K562 (cell line): ENCODE data around the gene B4GALT1. TPM values are rescaled to one million over a fixed set of nuclear protein-coding genes. Genes with fewer than 3 reads are reported as not detected.

Source experiments
- CHD7 ChIP-seq: fragments of 200-600 bp; sonication (generic); IDR thresholded peaks from one replicate; pipeline ENCODE4 v1.6.1; 2012; ENCODE audit warnings: mild to moderate bottlenecking, low read depth, low read length, inconsistent platforms
- CTCF ChIP-seq, 3 experiments: IDR thresholded peaks in 2 of 3; conservative IDR thresholded peaks in 1 of 3; 2 replicates each; pipeline ENCODE4 v1.5.1; 2011 to 2012; ENCODE audit warnings: low read length in 3 of 3, mild to moderate bottlenecking in 3 of 3, control low read depth in 2 of 3, improper control_type of control experiment in 1 of 3, inconsistent platforms in 1 of 3, low read depth in 1 of 3, mixed read lengths in 1 of 3, moderate library complexity in 1 of 3; ENCODE audit not compliant: insufficient read depth in 2 of 3
- GTF2E2 ChIP-seq: fragments of 200-800 bp; sonication (Bioruptor generic); IDR thresholded peaks from 2 replicates; pipeline ENCODE4 v1.6.1; 2016; ENCODE audit warnings: missing genetic modification characterization, missing compliant biosample characterization
- HDAC8 ChIP-seq: fragments of 450-650 bp; IDR thresholded peaks from 2 replicates; pipeline ENCODE4 v1.6.1; 2016; ENCODE audit warnings: mild to moderate bottlenecking, missing genetic modification characterization, moderate library complexity, missing compliant biosample characterization
- HLTF ChIP-seq: fragments of 450-650 bp; IDR thresholded peaks from 2 replicates; pipeline ENCODE4 v1.6.1; 2016
- PTRF ChIP-seq: fragments of 450-650 bp; IDR thresholded peaks from 2 replicates; pipeline ENCODE4 v1.6.1; 2016; ENCODE audit warnings: mild to moderate bottlenecking, missing genetic modification characterization, missing compliant biosample characterization
- SFPQ ChIP-seq: fragments of 200-400 bp; formaldehyde crosslinking; IDR thresholded peaks from 2 replicates; pipeline ENCODE4 v1.6.1; 2017; ENCODE audit warnings: mild to moderate bottlenecking, low read depth, low read length, moderate library complexity
- STAT6 ChIP-seq: sonication (generic); formaldehyde crosslinking; IDR thresholded peaks from 2 replicates; pipeline ENCODE4 v1.8.1; 2023; ENCODE audit warnings: mild to moderate bottlenecking, missing genetic modification reagents
- polyA plus RNA-seq, 8 experiments: library from polyadenylated mRNA; depleted of rRNA in 4 of 8; stranded (reverse) in 5 of 8; unstranded in 3 of 8; fragments of >200 nt; fragmentation: Nextera tagmentation in 2 of 8; fragmentation: Illumina TruSeq in 1 of 8; extraction: Ambion mirVana in 2 of 8; extraction: Trizol in 1 of 8; gene quantifications; 2 replicates each; pipeline versions ENCODE4 v1.2.1 to v1.2.3, GENCODE V29; 2011 to 2014; ENCODE audit warnings: inconsistent platforms in 1 of 8, missing spikeins in 1 of 8
- total RNA-seq, 7 experiments: library from RNA; depleted of rRNA in 6 of 7; stranded (reverse); fragments of >200 nt in 6 of 7; fragmentation: Illumina TruSeq in 2 of 7; extraction: Trizol in 2 of 7; gene quantifications; 2 replicates each; pipeline versions ENCODE4 v1.2.1 to v1.2.3, GENCODE V29; 2011 to 2021; ENCODE audit warnings: low replicate concordance in 1 of 7

Gene B4GALT1
- total and polyA plus RNA-seq, 9 of the 15 experiments (the other 6 are each of a cell fraction or from before 2014, with no cell fraction given): 4.1 to 26.8 (median 7.1) TPM

- no peak for TF ChIP-seq STAT6 (CRISPR knock-in tag)
- no peak for TF ChIP-seq CTCF (IDR thresholded peaks at IDR 0.05 in 2 of 3, conservative IDR thresholded peaks at IDR 0.05 in 1 of 3; ENCODE audit: insufficient read depth in 2 of 3, low read depth in 1 of 3, low read length in 3 of 3)
- TF ChIP-seq GTF2E2: no peak
- no peak for TF ChIP-seq HLTF
- no peak for TF ChIP-seq PTRF (tag)
- TF ChIP-seq CHD7: no peak
- TF ChIP-seq HDAC8: no peak
- no peak for TF ChIP-seq SFPQ
- TF ChIP-seq, all 486 proteins: peak for 0
Measured at GRCh38 chr9:33187519-33188218, 20.5 kb upstream of the B4GALT1 start (continued).
